ENCODE data around the gene HP1BP3. TPM values are rescaled to one million over a fixed set of nuclear protein-coding genes. Genes with fewer than 3 reads are reported as not detected.

HP1BP3 gene
- total and polyA plus RNA-seq, 2 experiments from 2014 or later, result 89.1 to 112 TPM

DNA sequence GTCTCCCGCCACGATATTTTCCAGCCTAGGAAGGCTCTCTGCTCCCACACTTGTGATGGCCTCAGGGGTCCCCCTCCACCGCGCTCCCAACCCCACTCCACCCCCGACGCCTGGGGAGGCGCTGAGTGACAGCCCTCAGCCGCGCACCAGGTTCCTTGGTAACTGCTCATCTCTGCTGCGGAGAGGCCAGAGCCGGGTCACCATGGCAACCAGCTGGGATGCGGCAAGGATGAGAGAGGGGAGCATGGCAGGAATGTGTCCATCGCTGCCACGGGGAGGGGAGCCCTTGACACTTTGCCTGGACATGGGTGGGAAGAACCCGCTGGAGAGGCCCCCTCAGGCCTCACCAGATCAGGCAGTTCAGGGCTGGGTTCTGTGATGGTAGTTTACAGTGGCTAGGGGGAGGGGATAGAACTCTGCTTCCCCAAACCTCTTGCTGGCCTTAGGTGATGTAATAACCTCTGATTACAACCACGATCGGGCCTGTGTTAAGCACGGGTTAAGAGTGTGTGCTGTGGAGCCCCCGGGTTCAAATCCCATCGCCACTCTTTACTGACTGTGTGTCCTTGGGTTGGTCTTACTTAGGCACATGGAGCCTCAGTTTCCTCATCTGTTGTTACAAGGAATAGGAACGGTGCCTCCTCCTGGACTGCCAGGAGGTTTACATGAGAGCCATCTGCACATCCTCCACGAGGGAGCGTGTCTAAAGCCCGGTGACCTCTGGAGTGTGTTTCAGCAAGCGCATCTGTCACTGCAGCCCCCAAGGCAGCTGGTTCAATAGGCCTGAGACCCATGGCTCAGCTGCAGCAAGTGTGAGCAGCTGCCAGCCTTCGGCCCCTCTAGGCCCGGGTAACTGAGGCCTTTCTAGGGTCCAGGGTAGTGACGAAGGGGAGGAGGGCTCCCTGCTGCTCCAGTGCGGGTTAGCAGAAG, 75.6 kb downstream of the HP1BP3 start:
- peaks cover 27% of the 10 kb centered on the region for H3K36me3 Mint-ChIP-seq (ENCODE audit: low read depth)
- H3F3A ChIP-seq (replicated peaks; ENCODE audit: low read depth), result 0 out of 2 replicates have a peak, but pooled peaks cover 4% of the 10 kb centered on the region
- no peak overlapping the region for H3K4me3 ChIP-seq
- H3K27ac Mint-ChIP-seq, result no peak overlapping the region
- TF ChIP-seq, protein P1, sequence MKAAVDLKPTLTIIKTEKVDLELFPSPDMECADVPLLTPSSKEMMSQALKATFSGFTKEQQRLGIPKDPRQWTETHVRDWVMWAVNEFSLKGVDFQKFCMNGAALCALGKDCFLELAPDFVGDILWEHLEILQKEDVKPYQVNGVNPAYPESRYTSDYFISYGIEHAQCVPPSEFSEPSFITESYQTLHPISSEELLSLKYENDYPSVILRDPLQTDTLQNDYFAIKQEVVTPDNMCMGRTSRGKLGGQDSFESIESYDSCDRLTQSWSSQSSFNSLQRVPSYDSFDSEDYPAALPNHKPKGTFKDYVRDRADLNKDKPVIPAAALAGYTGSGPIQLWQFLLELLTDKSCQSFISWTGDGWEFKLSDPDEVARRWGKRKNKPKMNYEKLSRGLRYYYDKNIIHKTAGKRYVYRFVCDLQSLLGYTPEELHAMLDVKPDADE (IDR thresholded peaks at IDR 0.05), result no peak
- TF ChIP-seq, protein P2, sequence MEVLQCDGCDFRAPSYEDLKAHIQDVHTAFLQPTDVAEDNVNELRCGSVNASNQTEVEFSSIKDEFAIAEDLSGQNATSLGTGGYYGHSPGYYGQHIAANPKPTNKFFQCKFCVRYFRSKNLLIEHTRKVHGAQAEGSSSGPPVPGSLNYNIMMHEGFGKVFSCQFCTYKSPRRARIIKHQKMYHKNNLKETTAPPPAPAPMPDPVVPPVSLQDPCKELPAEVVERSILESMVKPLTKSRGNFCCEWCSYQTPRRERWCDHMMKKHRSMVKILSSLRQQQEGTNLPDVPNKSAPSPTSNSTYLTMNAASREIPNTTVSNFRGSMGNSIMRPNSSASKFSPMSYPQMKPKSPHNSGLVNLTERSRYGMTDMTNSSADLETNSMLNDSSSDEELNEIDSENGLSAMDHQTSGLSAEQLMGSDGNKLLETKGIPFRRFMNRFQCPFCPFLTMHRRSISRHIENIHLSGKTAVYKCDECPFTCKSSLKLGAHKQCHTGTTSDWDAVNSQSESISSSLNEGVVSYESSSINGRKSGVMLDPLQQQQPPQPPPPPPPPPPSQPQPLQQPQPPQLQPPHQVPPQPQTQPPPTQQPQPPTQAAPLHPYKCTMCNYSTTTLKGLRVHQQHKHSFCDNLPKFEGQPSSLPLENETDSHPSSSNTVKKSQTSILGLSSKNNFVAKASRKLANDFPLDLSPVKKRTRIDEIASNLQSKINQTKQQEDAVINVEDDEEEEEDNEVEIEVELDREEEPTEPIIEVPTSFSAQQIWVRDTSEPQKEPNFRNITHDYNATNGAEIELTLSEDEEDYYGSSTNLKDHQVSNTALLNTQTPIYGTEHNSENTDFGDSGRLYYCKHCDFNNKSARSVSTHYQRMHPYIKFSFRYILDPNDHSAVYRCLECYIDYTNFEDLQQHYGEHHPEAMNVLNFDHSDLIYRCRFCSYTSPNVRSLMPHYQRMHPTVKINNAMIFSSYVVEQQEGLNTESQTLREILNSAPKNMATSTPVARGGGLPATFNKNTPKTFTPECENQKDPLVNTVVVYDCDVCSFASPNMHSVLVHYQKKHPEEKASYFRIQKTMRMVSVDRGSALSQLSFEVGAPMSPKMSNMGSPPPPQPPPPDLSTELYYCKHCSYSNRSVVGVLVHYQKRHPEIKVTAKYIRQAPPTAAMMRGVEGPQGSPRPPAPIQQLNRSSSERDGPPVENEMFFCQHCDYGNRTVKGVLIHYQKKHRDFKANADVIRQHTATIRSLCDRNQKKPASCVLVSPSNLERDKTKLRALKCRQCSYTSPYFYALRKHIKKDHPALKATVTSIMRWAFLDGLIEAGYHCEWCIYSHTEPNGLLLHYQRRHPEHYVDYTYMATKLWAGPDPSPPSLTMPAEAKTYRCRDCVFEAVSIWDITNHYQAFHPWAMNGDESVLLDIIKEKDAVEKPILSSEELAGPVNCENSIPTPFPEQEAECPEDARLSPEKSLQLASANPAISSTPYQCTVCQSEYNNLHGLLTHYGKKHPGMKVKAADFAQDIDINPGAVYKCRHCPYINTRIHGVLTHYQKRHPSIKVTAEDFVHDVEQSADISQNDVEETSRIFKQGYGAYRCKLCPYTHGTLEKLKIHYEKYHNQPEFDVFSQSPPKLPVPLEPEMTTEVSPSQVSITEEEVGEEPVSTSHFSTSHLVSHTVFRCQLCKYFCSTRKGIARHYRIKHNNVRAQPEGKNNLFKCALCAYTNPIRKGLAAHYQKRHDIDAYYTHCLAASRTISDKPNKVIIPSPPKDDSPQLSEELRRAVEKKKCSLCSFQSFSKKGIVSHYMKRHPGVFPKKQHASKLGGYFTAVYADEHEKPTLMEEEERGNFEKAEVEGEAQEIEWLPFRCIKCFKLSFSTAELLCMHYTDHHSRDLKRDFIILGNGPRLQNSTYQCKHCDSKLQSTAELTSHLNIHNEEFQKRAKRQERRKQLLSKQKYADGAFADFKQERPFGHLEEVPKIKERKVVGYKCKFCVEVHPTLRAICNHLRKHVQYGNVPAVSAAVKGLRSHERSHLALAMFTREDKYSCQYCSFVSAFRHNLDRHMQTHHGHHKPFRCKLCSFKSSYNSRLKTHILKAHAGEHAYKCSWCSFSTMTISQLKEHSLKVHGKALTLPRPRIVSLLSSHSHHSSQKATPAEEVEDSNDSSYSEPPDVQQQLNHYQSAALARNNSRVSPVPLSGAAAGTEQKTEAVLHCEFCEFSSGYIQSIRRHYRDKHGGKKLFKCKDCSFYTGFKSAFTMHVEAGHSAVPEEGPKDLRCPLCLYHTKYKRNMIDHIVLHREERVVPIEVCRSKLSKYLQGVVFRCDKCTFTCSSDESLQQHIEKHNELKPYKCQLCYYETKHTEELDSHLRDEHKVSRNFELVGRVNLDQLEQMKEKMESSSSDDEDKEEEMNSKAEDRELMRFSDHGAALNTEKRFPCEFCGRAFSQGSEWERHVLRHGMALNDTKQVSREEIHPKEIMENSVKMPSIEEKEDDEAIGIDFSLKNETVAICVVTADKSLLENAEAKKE (CRISPR knock-in tag; IDR thresholded peaks at IDR 0.05), result no peak
- no peak for TF ChIP-seq STAT1 (IDR thresholded peaks at IDR 0.05; ENCODE audit: unreplicated experiment)
- TF ChIP-seq, protein P3, sequence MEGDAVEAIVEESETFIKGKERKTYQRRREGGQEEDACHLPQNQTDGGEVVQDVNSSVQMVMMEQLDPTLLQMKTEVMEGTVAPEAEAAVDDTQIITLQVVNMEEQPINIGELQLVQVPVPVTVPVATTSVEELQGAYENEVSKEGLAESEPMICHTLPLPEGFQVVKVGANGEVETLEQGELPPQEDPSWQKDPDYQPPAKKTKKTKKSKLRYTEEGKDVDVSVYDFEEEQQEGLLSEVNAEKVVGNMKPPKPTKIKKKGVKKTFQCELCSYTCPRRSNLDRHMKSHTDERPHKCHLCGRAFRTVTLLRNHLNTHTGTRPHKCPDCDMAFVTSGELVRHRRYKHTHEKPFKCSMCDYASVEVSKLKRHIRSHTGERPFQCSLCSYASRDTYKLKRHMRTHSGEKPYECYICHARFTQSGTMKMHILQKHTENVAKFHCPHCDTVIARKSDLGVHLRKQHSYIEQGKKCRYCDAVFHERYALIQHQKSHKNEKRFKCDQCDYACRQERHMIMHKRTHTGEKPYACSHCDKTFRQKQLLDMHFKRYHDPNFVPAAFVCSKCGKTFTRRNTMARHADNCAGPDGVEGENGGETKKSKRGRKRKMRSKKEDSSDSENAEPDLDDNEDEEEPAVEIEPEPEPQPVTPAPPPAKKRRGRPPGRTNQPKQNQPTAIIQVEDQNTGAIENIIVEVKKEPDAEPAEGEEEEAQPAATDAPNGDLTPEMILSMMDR (conservative IDR thresholded peaks at IDR 0.05; ENCODE audit: low read depth in 2 of 2), result peak; percentile 29 to 43
- no peaks in the 10 kb centered on the region for H3K9me2 ChIP-seq (ENCODE audit: insufficient read depth)
- no peak overlapping the region for H2AFZ ChIP-seq
- H3K4me1 Mint-ChIP-seq, result peaks cover 5% of the 10 kb centered on the region
- peaks cover 4% of the 10 kb centered on the region; the same call in 1 of the 2 replicates for H4K20me1 ChIP-seq (replicated peaks; ENCODE audit: insufficient read depth)
- H3K4me1 ChIP-seq (ENCODE audit: insufficient read depth), result peaks cover 3% of the 10 kb centered on the region
- H3K9me3 Mint-ChIP-seq, result no peaks in the 10 kb centered on the region
- peaks cover 12% of the 10 kb centered on the region for H3K27me3 Mint-ChIP-seq (ENCODE audit: insufficient read depth, low read depth, poor library complexity)
- H3K36me3 ChIP-seq (ENCODE audit: insufficient read depth), result no peaks in the 10 kb centered on the region; the same call in 1 of the 2 replicates
- ATAC-seq (peak; percentile 41), DNase-seq (ENCODE audit: low spot score) (peak; percentile 57)
- H3K79me2 ChIP-seq (replicated peaks; ENCODE audit: insufficient read depth), result no peaks in the 10 kb centered on the region
- no peaks in the 10 kb centered on the region for H3K27me3 ChIP-seq (ENCODE audit: insufficient read depth)
- no peak overlapping the region for H3K4me3 Mint-ChIP-seq
- H3K4me2 ChIP-seq, result no peak overlapping the region
- no peak overlapping the region for H3K27ac ChIP-seq (ENCODE audit: low read depth)
